C4-2B (cell line): ENCODE results near the gene PLPPR4.

Experiments
- ZFX ChIP-seq: fragments of 450-650 bp; IDR thresholded peaks from 2 replicates; pipeline ENCODE4 v1.6.1; 2017
- TF ChIP-seq, protein P1 (sequence below): fragments of 450-650 bp; conservative IDR thresholded peaks from 2 replicates; pipeline ENCODE4 v1.5.1; 2017; ENCODE audit warnings: mild to moderate bottlenecking

DNA sequence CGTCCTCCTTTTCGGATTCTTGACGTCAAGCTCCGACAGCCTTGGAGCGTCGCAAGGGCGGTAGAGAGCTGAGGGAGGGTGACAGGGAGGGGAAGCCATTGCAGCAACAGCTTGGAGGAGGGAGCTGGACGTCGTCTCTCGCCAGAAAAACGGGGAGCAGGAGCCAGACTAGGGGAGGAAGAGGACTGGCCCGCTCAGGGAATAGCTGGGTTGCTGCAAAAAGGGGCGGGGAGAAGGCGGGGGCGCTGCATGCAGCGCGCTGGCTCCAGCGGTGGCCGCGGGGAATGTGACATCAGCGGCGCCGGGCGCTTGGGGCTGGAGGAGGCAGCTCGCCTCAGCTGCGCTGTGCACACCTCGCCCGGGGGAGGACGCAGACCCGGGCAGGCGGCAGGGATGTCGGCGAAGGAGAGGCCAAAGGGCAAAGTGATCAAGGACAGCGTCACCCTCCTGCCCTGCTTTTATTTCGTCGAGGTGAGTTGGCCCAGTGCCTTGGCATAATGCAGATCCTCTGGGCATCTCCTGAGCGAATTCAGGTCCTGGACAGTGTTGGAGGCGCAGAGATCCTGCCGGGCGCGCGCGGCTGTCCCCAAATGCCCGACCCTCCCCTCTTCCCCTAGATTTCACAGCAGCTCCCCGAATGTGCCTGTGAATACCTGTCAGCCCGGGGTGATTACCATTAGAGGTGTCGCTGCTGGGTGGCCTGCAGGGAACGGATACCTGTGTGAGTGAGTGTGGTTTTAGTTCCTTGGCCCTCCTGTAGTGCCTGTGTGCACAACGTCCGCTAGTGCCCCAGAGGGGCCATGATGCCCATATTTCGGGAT, at the start of gene PLPPR4:
- TF ChIP-seq, protein P1, sequence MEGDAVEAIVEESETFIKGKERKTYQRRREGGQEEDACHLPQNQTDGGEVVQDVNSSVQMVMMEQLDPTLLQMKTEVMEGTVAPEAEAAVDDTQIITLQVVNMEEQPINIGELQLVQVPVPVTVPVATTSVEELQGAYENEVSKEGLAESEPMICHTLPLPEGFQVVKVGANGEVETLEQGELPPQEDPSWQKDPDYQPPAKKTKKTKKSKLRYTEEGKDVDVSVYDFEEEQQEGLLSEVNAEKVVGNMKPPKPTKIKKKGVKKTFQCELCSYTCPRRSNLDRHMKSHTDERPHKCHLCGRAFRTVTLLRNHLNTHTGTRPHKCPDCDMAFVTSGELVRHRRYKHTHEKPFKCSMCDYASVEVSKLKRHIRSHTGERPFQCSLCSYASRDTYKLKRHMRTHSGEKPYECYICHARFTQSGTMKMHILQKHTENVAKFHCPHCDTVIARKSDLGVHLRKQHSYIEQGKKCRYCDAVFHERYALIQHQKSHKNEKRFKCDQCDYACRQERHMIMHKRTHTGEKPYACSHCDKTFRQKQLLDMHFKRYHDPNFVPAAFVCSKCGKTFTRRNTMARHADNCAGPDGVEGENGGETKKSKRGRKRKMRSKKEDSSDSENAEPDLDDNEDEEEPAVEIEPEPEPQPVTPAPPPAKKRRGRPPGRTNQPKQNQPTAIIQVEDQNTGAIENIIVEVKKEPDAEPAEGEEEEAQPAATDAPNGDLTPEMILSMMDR, result no peak
- TF ChIP-seq ZFX, result no peak
